H1 (cell line): Measurements from ENCODE around the gene PABPC1L. TPM values are rescaled to one million over a fixed set of nuclear protein-coding genes. Genes with fewer than 3 reads are reported as not detected.

Experiments used
- ASH2L ChIP-seq: fragments of 200-600, 300-600 bp; sonication (generic); IDR thresholded peaks from one replicate; pipeline ENCODE4 v1.7.1; 2017; ENCODE audit warnings: low read length
- CEBPB ChIP-seq: IDR thresholded peaks from 2 replicates; pipeline ENCODE4 v1.6.1; 2012; ENCODE audit warnings: low read depth, low read length
- CHD1 ChIP-seq: IDR thresholded peaks from 2 replicates; pipeline ENCODE4 v1.6.1; 2012; ENCODE audit warnings: low read depth, low read length, improper control_type of control experiment
- HDAC6 ChIP-seq: IDR thresholded peaks from one replicate; pipeline ENCODE4 v1.7.1; 2012; ENCODE audit warnings: low read depth, mild to moderate bottlenecking, inconsistent platforms, low read length, moderate library complexity
- KDM5A ChIP-seq: fragments of 200-600 bp; IDR thresholded peaks from 2 replicates; pipeline ENCODE4 v1.7.1; 2012; ENCODE audit warnings: mild to moderate bottlenecking, low read length, inconsistent platforms, mixed read lengths
- RAD21 ChIP-seq, 2 experiments: IDR thresholded peaks in 1 of 2; conservative IDR thresholded peaks in 1 of 2; 2 replicates each; pipeline ENCODE4 v1.6.1; 2011; ENCODE audit warnings: low read depth in 2 of 2, low read length in 2 of 2, improper control_type of control experiment in 1 of 2, inconsistent platforms in 1 of 2, mild to moderate bottlenecking in 1 of 2, moderate library complexity in 1 of 2
- SP4 ChIP-seq: IDR thresholded peaks from 2 replicates; pipeline ENCODE4 v1.6.1; 2012; ENCODE audit warnings: low read length, inconsistent platforms
- SUZ12 ChIP-seq: fragments of 200-600 bp; sonication (generic); IDR thresholded peaks from 2 replicates; pipeline ENCODE4 v1.6.1; 2012; ENCODE audit warnings: mild to moderate bottlenecking, inconsistent platforms, low read length, moderate library complexity, mixed read lengths
- polyA plus RNA-seq, 7 experiments: library from polyadenylated mRNA; depleted of rRNA in 3 of 7; stranded (reverse) in 5 of 7; unstranded in 2 of 7; fragments of >200 nt in 5 of 7; fragments of 200-250 nt in 2 of 7; gene quantifications; 1 replicate in 5 of 7; 2 replicates in 1 of 7; 4 replicates in 1 of 7; pipeline versions ENCODE4 v1.2.1 to v1.2.3, GENCODE V29; 2011 to 2013; ENCODE audit warnings: missing spikeins in 2 of 7, mixed read lengths in 2 of 7
- total RNA-seq: library from RNA; stranded (reverse); fragmentation: NEBNext Ultra II Directional; extraction: Animal tissue kit (Norgen Biotek cat#: 25700); gene quantifications from 2 replicates; pipeline ENCODE4 v1.2.1, GENCODE V29; 2021

The PABPC1L gene
- total and polyA plus RNA-seq, 2 of the 8 experiments (the other 6 are each of a cell fraction or from before 2014, with no cell fraction given), result 61.1 to 108 TPM

DNA sequence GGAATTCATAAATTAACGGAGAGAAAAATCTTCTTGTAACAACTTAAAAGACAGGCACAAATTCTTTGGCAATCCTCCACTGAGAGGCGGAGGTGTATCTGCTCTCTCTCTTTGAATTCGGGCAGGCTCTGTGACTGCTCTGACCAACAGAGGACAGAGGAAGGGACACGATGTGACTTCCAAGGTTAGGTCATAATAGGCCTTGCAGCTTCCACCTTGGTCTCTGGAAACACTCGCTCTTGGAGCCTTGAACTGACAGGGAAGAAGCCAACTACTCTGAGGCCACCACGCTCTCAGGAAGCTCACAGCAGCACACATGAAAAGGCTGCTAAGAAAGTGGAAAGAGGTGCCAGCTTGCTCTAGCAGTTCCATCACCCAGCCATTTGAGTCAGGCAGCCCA is 35.4 kb downstream of the PABPC1L start (continued):
- TF ChIP-seq RAD21 (IDR thresholded peaks at IDR 0.05 in 1 of 2, conservative IDR thresholded peaks at IDR 0.05 in 1 of 2; ENCODE audit: low read depth in 2 of 2, low read length in 2 of 2), result no peak
- no peak for TF ChIP-seq SUZ12
- TF ChIP-seq SP4, result no peak
- no peak for TF ChIP-seq CEBPB
- no peak for TF ChIP-seq HDAC6
- no peak for TF ChIP-seq KDM5A
- TF ChIP-seq ASH2L, result no peak
- TF ChIP-seq CHD1, result no peak
